Astrocyte of the cerebellum (primary cell): Measurements from ENCODE around the gene TREML2.

ENCODE experiments used
- DNase-seq: peaks from one replicate; pipeline ENCODE4 v3.0.0-alpha.2; 2011; ENCODE audit warnings: low read depth
- H3K4me3 ChIP-seq: 2 replicates; pipeline ENCODE4 v1.5.1; 2011; ENCODE audit warnings: mild to moderate bottlenecking, low read depth, low read length, moderate library complexity
- CTCF ChIP-seq: IDR thresholded peaks from 2 replicates; pipeline ENCODE4 v1.5.1; 2012; ENCODE audit warnings: low read length, low read depth, moderate library complexity, mild to moderate bottlenecking; ENCODE audit errors: missing control alignments
- in situ Hi-C: cut with HindIII; loops from 2 replicates; pipeline ENCODE4 v1.10.0; 2017; ENCODE audit warnings: low sequenced_read_pairs

Gene TREML2

DNA sequence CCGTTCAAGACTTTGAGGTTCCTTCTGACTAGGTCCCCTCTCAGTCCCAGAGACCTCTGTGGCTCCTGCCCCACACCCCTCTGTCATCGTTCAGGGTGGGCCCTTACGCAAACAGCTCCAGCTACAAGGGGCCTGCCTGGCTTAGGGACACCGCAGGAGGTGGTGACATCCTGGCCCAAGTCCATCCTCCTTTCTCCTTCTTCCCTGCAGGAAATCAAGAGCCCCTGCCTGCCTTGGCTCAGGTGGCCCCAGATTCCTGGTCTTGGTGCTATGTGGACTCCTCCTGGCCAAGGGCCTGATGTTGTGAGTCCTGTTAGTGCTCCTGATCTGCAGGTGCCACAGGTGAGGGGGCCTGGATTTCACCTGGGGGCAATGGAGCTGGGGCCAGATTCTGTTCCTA lies 35.3 kb upstream of the TREML2 start:
- TF ChIP-seq CTCF, result no peak
- DNase-seq, result no peak
- H3K4me3 ChIP-seq, result no peak overlapping the region
- in situ Hi-C loops, result no loop called here

DNA sequence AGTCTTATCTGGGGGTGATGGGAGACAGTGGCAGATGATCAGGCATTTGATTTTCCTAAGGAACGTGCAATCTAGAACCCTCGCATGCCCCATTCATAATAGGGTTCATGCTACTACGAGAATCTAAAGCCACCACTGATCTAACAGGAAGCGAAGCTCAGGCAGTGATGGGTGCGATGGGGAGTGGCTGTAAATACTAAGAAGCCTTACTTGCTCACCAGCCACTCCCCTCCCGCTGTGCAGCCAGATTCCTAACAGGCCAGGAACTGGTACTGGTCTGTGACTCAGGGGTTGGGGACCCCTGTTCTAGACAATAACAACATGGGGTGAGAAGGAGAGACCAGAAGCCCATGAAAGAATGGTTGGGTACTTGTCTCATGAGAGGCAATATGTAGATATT lies 31.7 kb upstream of the TREML2 start:
- in situ Hi-C loops, result no loop called here
- no peak overlapping the region for H3K4me3 ChIP-seq
- DNase-seq, result no peak
- TF ChIP-seq CTCF, result no peak

- in situ Hi-C loops, result no loop called here
- TF ChIP-seq CTCF, result no peak
- no peak overlapping the region for H3K4me3 ChIP-seq
- no peak for DNase-seq
Measured at GRCh38 chr6:41231246-41231645, 30.3 kb upstream of the TREML2 start.

DNA sequence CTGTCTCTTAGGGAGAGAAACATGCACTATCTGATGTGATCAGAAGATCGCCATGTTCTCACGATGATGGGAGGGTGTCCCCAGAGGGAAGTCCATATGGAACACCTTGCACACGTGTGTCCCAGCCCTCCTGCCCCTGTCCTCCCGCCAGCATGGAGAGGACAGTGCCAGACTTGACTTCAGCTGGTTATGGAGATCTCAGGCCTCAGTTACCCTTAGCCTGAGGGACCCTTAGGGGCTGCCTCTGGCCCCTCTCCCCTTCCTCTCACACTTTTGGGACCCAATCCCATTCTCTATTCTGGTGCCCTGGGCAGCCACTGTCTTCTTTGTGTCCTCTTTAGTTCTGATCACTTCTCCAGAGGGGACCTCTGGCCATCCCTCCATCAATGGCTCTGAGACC lies 28.8 kb upstream of the TREML2 start:
- no peak overlapping the region for H3K4me3 ChIP-seq
- no peak for TF ChIP-seq CTCF
- DNase-seq, result no peak
- in situ Hi-C loops, result no loop called here

- no peak overlapping the region for H3K4me3 ChIP-seq
- in situ Hi-C loops, result no loop called here
- no peak for DNase-seq
- TF ChIP-seq CTCF, result no peak
Measured at GRCh38 chr6:41228616-41229015, 27.7 kb upstream of the TREML2 start.

DNA sequence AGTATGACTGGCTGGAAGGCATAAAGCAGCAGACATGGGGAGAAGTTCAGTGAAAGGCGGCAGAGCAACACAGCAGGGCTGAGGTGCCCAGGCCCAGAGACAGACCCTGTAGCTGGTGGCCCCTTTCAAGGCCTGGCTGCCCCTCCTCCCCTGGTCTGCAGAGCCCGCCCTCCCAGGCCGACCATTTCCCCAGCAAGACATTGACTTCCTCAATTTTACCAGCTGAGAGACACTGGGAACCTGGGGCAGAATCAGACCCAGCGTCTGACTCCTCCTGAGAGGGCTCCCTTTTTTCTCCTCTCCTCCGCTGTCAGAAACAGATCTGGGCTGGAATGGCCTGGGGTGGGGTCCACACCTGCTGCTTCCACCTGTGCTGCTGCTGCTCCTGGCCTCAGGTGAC lies 27.1 kb upstream of the TREML2 start, which contains the start of gene TREML4:
Gene TREML4, plus strand, starts transcription at position 254 of the 400 bp plus-strand sequence. Its CDS starts 79 bp downstream, at position 333.
- H3K4me3 ChIP-seq, result no peak within 1 kb of the TSS
- in situ Hi-C loops, result no loop called here
- no peak for DNase-seq
- TF ChIP-seq CTCF, result no peak

GRCh38 chr6:41226752-41227151 lies 25.8 kb upstream of the TREML2 start:
- in situ Hi-C loops, result no loop called here
- no peak for DNase-seq
- H3K4me3 ChIP-seq, result no peak overlapping the region
- TF ChIP-seq CTCF, result no peak
